Endothelial cell of umbilical vein (primary cell): ENCODE measurements around the gene GALNT17. TPM values are rescaled to one million over a fixed set of nuclear protein-coding genes. Genes with fewer than 3 reads are reported as not detected.

Source experiments
- BruUV-seq: library from RNA; stranded (reverse); fragments of 400-500 nt; replicated peaks from 2 replicates; lab custom pipeline; 2021; lab: Mats Ljungman, UMichigan
- CTCF ChIA-PET: fragments of 300-600, 350-600 bp; sonication (Branson Sonifier 250); formaldehyde crosslinking; loops from one replicate; lab custom pipeline; 2021; ENCODE audit warnings: antibody characterized with exemption, inconsistent platforms; lab: Charles Lee
- POLR2A ChIA-PET: fragments of 300-600, 350-600 bp; sonication (Branson Sonifier 250); formaldehyde crosslinking; loops from one replicate; lab custom pipeline; 2021; ENCODE audit warnings: antibody characterized with exemption, inconsistent platforms; lab: Charles Lee
- DNase-seq: peaks from one replicate; pipeline ENCODE4 v3.0.0-alpha.2; 2011; ENCODE audit warnings: low read depth, low spot score
- FAIRE-seq: peaks from 2 replicates; lab custom pipeline; 2011; peaks lifted over from hg19 to GRCh38; lab: Jason Lieb, UNC
- H2AFZ ChIP-seq: 2 replicates; pipeline ENCODE4 v1.6.0; 2012; ENCODE audit warnings: low read depth, low read length, control low read depth, inconsistent platforms
- H3K27ac ChIP-seq: 2 replicates; pipeline ENCODE4 v1.5.1; 2011; ENCODE audit warnings: low read depth, mild to moderate bottlenecking, control low read depth, low read length, moderate library complexity; ENCODE audit not compliant: insufficient read depth
- H3K27me3 ChIP-seq, 2 experiments: 2 replicates each; pipeline versions ENCODE4 v1.6.0 to v1.6.1; 2011; ENCODE audit warnings: low read length in 2 of 2, mixed read lengths in 1 of 2; ENCODE audit not compliant: control insufficient read depth in 2 of 2, insufficient read depth in 2 of 2
- H3K36me3 ChIP-seq, 2 experiments: 2 replicates in 1 of 2; 3 replicates in 1 of 2; pipeline ENCODE4 v1.5.1; 2011; ENCODE audit warnings: low read length in 2 of 2, mild to moderate bottlenecking in 1 of 2, moderate library complexity in 1 of 2; ENCODE audit not compliant: control insufficient read depth in 2 of 2, insufficient read depth in 2 of 2; ENCODE audit errors: extremely low read depth in 1 of 2
- H3K4me1 ChIP-seq: 3 replicates; pipeline ENCODE4 v1.5.1; 2011; ENCODE audit warnings: mild to moderate bottlenecking, low read length; ENCODE audit not compliant: control insufficient read depth, insufficient read depth; ENCODE audit errors: extremely low read depth
- H3K4me2 ChIP-seq: 2 replicates; pipeline ENCODE4 v1.6.1; 2011; ENCODE audit warnings: low read length, control low read depth, mixed read lengths; ENCODE audit not compliant: insufficient read depth
- H3K4me3 ChIP-seq, 3 experiments: fragments of 200-600 bp in 1 of 3; sonication (generic), shearing (Covaris generic) in 1 of 3; replicated peaks in 1 of 3; 2 replicates each; pipeline ENCODE4 v1.5.1; 2011 to 2016; ENCODE audit warnings: control low read depth in 3 of 3, low read length in 3 of 3, mild to moderate bottlenecking in 2 of 3, inconsistent platforms in 1 of 3, low read depth in 1 of 3, moderate library complexity in 1 of 3; ENCODE audit not compliant: insufficient read depth in 1 of 3
- H3K79me2 ChIP-seq: 2 replicates; pipeline ENCODE4 v1.6.0; 2012; ENCODE audit warnings: low read length, inconsistent platforms; ENCODE audit not compliant: control insufficient read depth, insufficient read depth
- H3K9ac ChIP-seq: replicated peaks from 2 replicates; pipeline ENCODE3; 2011; ENCODE audit warnings: low read length, control low read depth; ENCODE audit not compliant: insufficient read depth; ENCODE audit errors: extremely low read depth
- H3K9me1 ChIP-seq: replicated peaks from 3 replicates; pipeline ENCODE4 v1.6.0; 2011; ENCODE audit warnings: mild to moderate bottlenecking, low read length; ENCODE audit not compliant: control insufficient read depth, insufficient read depth; ENCODE audit errors: extremely low read depth
- H3K9me3 ChIP-seq: replicated peaks from 2 replicates; pipeline ENCODE4 v1.5.1; 2012; ENCODE audit warnings: low read length, inconsistent platforms; ENCODE audit not compliant: control insufficient read depth, insufficient read depth
- H4K20me1 ChIP-seq: replicated peaks from 2 replicates; pipeline ENCODE3; 2011; ENCODE audit warnings: mild to moderate bottlenecking, low read length; ENCODE audit not compliant: control insufficient read depth, insufficient read depth; ENCODE audit errors: extremely low read depth
- EZH2 ChIP-seq: IDR thresholded peaks from 2 replicates; pipeline ENCODE4 v1.6.1; 2012; ENCODE audit warnings: borderline replicate concordance, low read depth, mild to moderate bottlenecking, moderate library complexity, low read length, inconsistent platforms; ENCODE audit not compliant: severe bottlenecking
- FOS ChIP-seq: IDR thresholded peaks from 2 replicates; pipeline ENCODE4 v1.6.1; 2011; ENCODE audit warnings: mild to moderate bottlenecking, low read length, moderate library complexity, borderline replicate concordance; ENCODE audit not compliant: insufficient read depth
- GATA2 ChIP-seq: IDR thresholded peaks from 2 replicates; pipeline ENCODE4 v1.7.0; 2011; ENCODE audit warnings: low read depth, mild to moderate bottlenecking, moderate library complexity, mixed read lengths, low read length; ENCODE audit not compliant: insufficient read length, insufficient read depth
- JUN ChIP-seq: IDR thresholded peaks from 2 replicates; pipeline ENCODE4 v1.6.1; 2011; ENCODE audit warnings: borderline replicate concordance, low read depth; ENCODE audit not compliant: insufficient read length, insufficient read depth
- MYC ChIP-seq: IDR thresholded peaks from one replicate; pipeline ENCODE4 v1.6.1; 2011; ENCODE audit warnings: mild to moderate bottlenecking, low read depth, low read length
- POLR2A ChIP-seq: IDR thresholded peaks from 2 replicates; pipeline ENCODE4 v1.6.1; 2012; ENCODE audit warnings: low read depth, mild to moderate bottlenecking, control low read depth, low read length
- POLR2AphosphoS5 ChIP-seq: IDR thresholded peaks from 2 replicates; pipeline ENCODE4 v1.6.1; 2012; ENCODE audit warnings: low read depth, mild to moderate bottlenecking, control low read depth, low read length, moderate library complexity; ENCODE audit not compliant: insufficient read depth
- dilution Hi-C: fragments of 300-500 bp; cut with MboI; formaldehyde crosslinking; loops from one replicate; pipeline ENCODE4 v1.15.0; 2019; ENCODE audit warnings: low sequenced_read_pairs; ENCODE audit not compliant: extremely low pct_ligation_motif_present
- intact Hi-C: fragments of 100-400 bp; cut with micrococcal nuclease; formaldehyde crosslinking; loops from one replicate; pipeline ENCODE4 v1.10.0; 2022
- polyA plus RNA-seq, 4 experiments: library from polyadenylated mRNA; depleted of rRNA in 3 of 4; stranded (reverse) in 3 of 4; unstranded in 1 of 4; fragments of >200 nt; gene quantifications; 2 replicates each; pipeline versions ENCODE4 v1.2.1 to v1.2.3, GENCODE V29; 2011 to 2012; ENCODE audit warnings: missing spikeins in 1 of 4
- total RNA-seq: library from RNA; stranded (reverse); gene quantifications from 2 replicates; pipeline ENCODE4 v1.2.3, GENCODE V29; 2021
- TF ChIP-seq, protein P1 (sequence below): IDR thresholded peaks from 2 replicates; pipeline ENCODE4 v1.6.1; 2011; ENCODE audit not compliant: insufficient read depth, insufficient read length
- TF ChIP-seq, protein P2 (sequence below), 2 donors: IDR thresholded peaks; 1 replicate in 1 of 2; 2 replicates in 1 of 2; pipeline ENCODE4 v1.5.1; 2011; ENCODE audit warnings: low read length in 2 of 2, mild to moderate bottlenecking in 2 of 2, moderate library complexity in 2 of 2, control low read depth in 1 of 2, inconsistent platforms in 1 of 2, low read depth in 1 of 2; ENCODE audit not compliant: insufficient read depth in 1 of 2; ENCODE audit errors: extremely low read depth in 1 of 2

The GALNT17 gene
- total and polyA plus RNA-seq, 2 donors (not counting 3 experiments of a cell fraction or from before 2014, with no cell fraction given): not detected

DNA sequence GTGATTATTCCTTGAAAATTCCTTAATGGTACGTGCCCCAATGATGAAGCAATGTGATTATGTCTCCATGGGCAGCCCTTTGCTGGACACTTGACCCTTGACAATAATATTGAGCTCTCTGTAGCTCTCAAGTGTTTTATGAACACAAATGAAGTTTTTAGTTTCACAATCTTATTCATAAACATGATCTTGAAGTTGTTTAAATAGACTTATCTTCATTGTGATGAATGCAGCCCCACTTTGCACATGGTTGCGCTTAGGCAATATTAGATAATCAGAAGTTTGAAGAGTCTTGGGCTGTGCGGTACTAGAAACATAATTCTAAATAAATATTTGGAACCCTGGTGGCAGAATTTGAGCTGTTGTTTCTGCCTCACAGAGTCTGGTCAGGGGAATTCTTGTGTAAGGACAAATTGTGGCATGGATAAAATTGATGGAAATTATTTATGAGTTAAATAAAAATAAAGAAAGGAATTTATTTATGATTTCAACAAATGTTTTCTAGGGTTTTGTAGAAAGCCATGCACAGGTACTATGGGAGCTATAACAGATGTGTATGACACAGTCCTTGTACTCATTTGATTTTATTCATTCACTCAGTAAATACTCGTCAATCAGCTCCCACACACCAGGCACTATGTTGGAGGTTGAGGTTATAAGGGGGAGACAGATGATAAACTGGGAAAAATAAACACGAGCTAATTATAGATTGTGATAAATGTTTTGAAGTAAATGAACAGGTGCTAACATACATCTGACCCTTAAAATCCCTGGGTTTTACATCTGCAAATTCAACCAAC is 217.9 kb downstream of the GALNT17 start:
- peaks cover 5% of the 10 kb centered on the region for H3K9me3 ChIP-seq
- CTCF ChIA-PET: no interaction called here
- BruUV-seq: no TSS peak

More for the DNA sequence above, 217.9 kb downstream of the GALNT17 start:
- dilution Hi-C loops (no loop called here), intact Hi-C loops (no loop called here)
- H3K9me1 ChIP-seq: no peaks in the 10 kb centered on the region
- no peak overlapping the region for H2AFZ ChIP-seq
- H3K27me3 ChIP-seq: no peaks in the 10 kb centered on the region
- FAIRE-seq (no peak), DNase-seq (no peak)
- H4K20me1 ChIP-seq: no peaks in the 10 kb centered on the region
- H3K36me3 ChIP-seq: no peaks in the 10 kb centered on the region
- H3K79me2 ChIP-seq: no peaks in the 10 kb centered on the region
- TF ChIP-seq JUN (no peak), POLR2A (no peak), MYC (no peak), GATA2 (no peak), POLR2AphosphoS5 (no peak), FOS (no peak), EZH2 (no peak)
- TF ChIP-seq, protein P1, sequence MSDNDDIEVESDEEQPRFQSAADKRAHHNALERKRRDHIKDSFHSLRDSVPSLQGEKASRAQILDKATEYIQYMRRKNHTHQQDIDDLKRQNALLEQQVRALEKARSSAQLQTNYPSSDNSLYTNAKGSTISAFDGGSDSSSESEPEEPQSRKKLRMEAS: no peak
- TF ChIP-seq, protein P2, sequence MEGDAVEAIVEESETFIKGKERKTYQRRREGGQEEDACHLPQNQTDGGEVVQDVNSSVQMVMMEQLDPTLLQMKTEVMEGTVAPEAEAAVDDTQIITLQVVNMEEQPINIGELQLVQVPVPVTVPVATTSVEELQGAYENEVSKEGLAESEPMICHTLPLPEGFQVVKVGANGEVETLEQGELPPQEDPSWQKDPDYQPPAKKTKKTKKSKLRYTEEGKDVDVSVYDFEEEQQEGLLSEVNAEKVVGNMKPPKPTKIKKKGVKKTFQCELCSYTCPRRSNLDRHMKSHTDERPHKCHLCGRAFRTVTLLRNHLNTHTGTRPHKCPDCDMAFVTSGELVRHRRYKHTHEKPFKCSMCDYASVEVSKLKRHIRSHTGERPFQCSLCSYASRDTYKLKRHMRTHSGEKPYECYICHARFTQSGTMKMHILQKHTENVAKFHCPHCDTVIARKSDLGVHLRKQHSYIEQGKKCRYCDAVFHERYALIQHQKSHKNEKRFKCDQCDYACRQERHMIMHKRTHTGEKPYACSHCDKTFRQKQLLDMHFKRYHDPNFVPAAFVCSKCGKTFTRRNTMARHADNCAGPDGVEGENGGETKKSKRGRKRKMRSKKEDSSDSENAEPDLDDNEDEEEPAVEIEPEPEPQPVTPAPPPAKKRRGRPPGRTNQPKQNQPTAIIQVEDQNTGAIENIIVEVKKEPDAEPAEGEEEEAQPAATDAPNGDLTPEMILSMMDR (IDR thresholded peaks at IDR 0.05; ENCODE audit: extremely low read depth in 1 of 2, insufficient read depth in 1 of 2, low read depth in 1 of 2, low read length in 2 of 2): no peak
- H3K4me1 ChIP-seq: no peaks in the 10 kb centered on the region
- POLR2A ChIA-PET: no interaction called here
- H3K27ac ChIP-seq: no peak overlapping the region
- H3K9ac ChIP-seq: no peak overlapping the region
- no peak overlapping the region for H3K4me3 ChIP-seq
- H3K4me2 ChIP-seq: no peak overlapping the region
